NCI-H460 (cell line): ENCODE measurements around the gene ST7L. TPM values are rescaled to one million over a fixed set of nuclear protein-coding genes. Genes with fewer than 3 reads are reported as not detected.
"Not testable (repeated sequence)": the region's sequence is repeated elsewhere in the genome, so short reads cannot be mapped to it uniquely, and the experiment has no call there.

ENCODE experiments used
- DNase-seq: peaks from one replicate; pipeline ENCODE4 v3.0.0-alpha.2; 2016; ENCODE audit warnings: low read depth; ENCODE audit errors: extremely low read depth
- small RNA-seq, 2 experiments: library from RNA; depleted of rRNA; stranded (forward); fragments of <200 nt; gene quantifications; one replicate each; pipeline ENCODE3, GENCODE V24; 2014
- total RNA-seq: library from RNA; depleted of rRNA; stranded (reverse); fragments of >200 nt; shearing (Covaris generic); gene quantifications from 2 replicates; pipeline ENCODE4 v1.2.3, GENCODE V29; 2014; rRNA removed

The ST7L gene
- total RNA-seq, 1 experiment from 2014 or later: 22.3 TPM

GRCh38 chr1:112501810-112502641 lies 116.9 kb downstream of the ST7L start:
- peak; percentile 40 for DNase-seq

- DNase-seq: no peak
Measured at GRCh38 chr1:112496290-112496689, 122.7 kb downstream of the ST7L start.

GRCh38 chr1:112493351-112493750 lies 125.6 kb downstream of the ST7L start:
- no peak for DNase-seq

- DNase-seq: no peak
Measured at GRCh38 chr1:112492076-112492475, 126.9 kb downstream of the ST7L start.

- DNase-seq: no peak
Measured at GRCh38 chr1:112488141-112488540, 130.8 kb downstream of the ST7L start.

GRCh38 chr1:112487686-112488085 lies 131.3 kb downstream of the ST7L start:
- not testable (repeated sequence) for DNase-seq

- DNase-seq: not testable (repeated sequence)
Measured at GRCh38 chr1:112486063-112486462, 132.9 kb downstream of the ST7L start.

GRCh38 chr1:112478314-112478713 lies 140.6 kb downstream of the ST7L start:
- no peak for DNase-seq

GRCh38 chr1:112477550-112477949 lies 141.4 kb downstream of the ST7L start:
- DNase-seq: no peak

Small RNA genes lying within 50 kb of the gene (small RNA-seq; reads per million reads assigned to genes)
- 0 to 0.18 reads per million in 2 experiments for gene RNU7-70P

Other genes with a start within 250 kb of the ST7L start
- 9.4 and 10.7 TPM in 2 replicates for gene CTTNBP2NL, start 222.9 kb downstream of the ST7L start, total RNA-seq
- 0.98 and 1.5 TPM in 2 replicates for gene WNT2B, start 110.2 kb downstream of the ST7L start, total RNA-seq
- 137 and 154 TPM in 2 replicates for gene CAPZA1, start 691 bp upstream of the ST7L start, total RNA-seq
- gene MOV10, start 55.5 kb upstream of the ST7L start, total RNA-seq: 25.8 and 29.5 TPM in 2 replicates
- 76.9 and 96.3 TPM in 2 replicates for gene RHOC, start 88.0 kb upstream of the ST7L start, total RNA-seq
- gene PPM1J, start 96.2 kb upstream of the ST7L start, total RNA-seq: 0.69 and 0.72 TPM in 2 replicates